ENCODE measurements around the gene VSTM4. TPM values are rescaled to one million over a fixed set of nuclear protein-coding genes. Genes with fewer than 3 reads are reported as not detected.

VSTM4 gene
- total RNA-seq, 6 experiments from 2014 or later: 0.05 to 0.24 (median 0.14) TPM; not detected in 1

DNA sequence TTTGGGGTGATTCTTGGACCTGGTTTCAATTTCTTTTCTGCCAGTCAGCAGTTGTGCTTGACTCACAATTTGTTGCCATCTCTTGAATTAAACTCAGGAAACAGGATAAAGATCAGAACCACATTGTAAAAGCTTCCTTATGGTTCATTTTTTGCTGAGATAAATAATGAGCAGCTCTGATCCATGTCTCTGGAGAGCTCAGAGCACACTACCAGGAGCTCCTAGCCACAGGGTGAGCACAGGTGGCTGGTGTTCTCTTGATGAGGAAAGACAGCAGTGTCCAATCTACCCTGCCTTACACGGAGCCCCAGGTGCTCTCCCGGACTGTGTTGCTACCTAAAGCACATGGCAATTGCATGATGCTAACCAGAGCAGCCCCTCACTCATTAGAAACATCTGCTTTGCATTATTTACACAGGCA is 35.7 kb upstream of the VSTM4 start:
- H3K4me1 Mint-ChIP-seq (ENCODE audit: low read depth): peaks cover 17% of the 10 kb centered on the region
- peaks cover 16% of the 10 kb centered on the region for H3K27me3 Mint-ChIP-seq (ENCODE audit: insufficient read depth)
- no peak for DNase-seq
- peaks cover 5% of the 10 kb centered on the region for H3K36me3 Mint-ChIP-seq (ENCODE audit: low read depth)
- H3K4me3 Mint-ChIP-seq: no peak overlapping the region
- peaks cover 11% of the 10 kb centered on the region for H3K9me3 Mint-ChIP-seq
- no peak for TF ChIP-seq CTCF (IDR thresholded peaks at IDR 0.05)
- no peak overlapping the region for H3K27ac Mint-ChIP-seq

DNA sequence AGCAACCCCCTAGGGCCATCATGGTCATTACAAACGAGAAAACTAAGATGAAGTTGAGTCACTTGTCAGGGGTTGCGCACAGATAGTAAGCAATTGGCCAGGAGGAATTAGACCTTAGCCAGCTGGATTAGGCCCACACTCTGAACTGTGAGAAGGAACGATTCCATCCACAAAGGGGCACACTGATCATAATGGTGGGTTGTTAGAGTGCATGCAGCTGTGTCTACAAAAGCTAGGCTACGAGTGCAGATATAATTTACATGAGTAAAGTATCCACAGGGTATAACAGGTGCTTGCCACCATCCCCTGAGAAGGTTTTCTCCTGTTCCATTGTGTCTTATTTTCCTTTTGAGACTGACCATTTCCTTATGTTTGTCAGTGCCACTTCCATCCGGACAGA is 35.1 kb upstream of the VSTM4 start:
- peaks cover 11% of the 10 kb centered on the region for H3K9me3 Mint-ChIP-seq
- DNase-seq: no peak
- H3K4me3 Mint-ChIP-seq: no peak overlapping the region
- peaks cover 17% of the 10 kb centered on the region for H3K4me1 Mint-ChIP-seq (ENCODE audit: low read depth)
- no peak overlapping the region for H3K27ac Mint-ChIP-seq
- H3K27me3 Mint-ChIP-seq (ENCODE audit: insufficient read depth): peaks cover 16% of the 10 kb centered on the region
- TF ChIP-seq CTCF (IDR thresholded peaks at IDR 0.05): no peak
- peaks cover 5% of the 10 kb centered on the region for H3K36me3 Mint-ChIP-seq (ENCODE audit: low read depth)

DNA sequence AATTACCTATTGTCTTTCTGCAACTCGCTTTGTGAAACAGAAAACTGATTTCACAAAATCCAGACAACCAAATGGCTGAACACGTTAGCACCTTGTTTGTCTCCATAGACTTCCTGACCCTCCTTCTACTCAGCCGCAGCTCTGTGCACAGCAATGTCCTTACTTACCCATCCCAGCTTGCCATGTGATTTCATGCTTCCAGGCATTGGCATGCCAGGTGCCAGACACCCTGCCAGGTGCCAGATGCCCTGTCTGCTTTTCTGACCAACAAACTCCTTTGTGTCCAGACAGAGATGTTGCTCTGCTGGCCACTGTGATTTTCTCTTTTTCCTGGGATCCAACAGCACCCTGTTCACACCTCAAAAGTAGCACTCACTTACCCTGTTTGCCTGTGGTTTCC is 34.6 kb upstream of the VSTM4 start:
- Mint-ChIP-seq H3K4me3 (no peak overlapping the region), H3K27me3 (ENCODE audit: insufficient read depth) (peaks cover 18% of the 10 kb centered on the region), H3K4me1 (ENCODE audit: low read depth) (peaks cover 17% of the 10 kb centered on the region), H3K36me3 (ENCODE audit: low read depth) (peaks cover 5% of the 10 kb centered on the region), H3K9me3 (peaks cover 11% of the 10 kb centered on the region), H3K27ac (no peak overlapping the region)
- no peak for TF ChIP-seq CTCF (IDR thresholded peaks at IDR 0.05)
- DNase-seq: no peak

GRCh38 chr10:49144058-49144720 is 28.9 kb upstream of the VSTM4 start:
- Mint-ChIP-seq H3K27me3 (ENCODE audit: insufficient read depth) (peaks cover 10% of the 10 kb centered on the region), H3K9me3 (peaks cover 11% of the 10 kb centered on the region), H3K36me3 (ENCODE audit: low read depth) (peaks cover 5% of the 10 kb centered on the region), H3K4me1 (ENCODE audit: low read depth) (peaks cover 25% of the 10 kb centered on the region), H3K27ac (no peak overlapping the region), H3K4me3 (no peak overlapping the region)
- no peak for TF ChIP-seq CTCF (IDR thresholded peaks at IDR 0.05)
- DNase-seq: no peak

GRCh38 chr10:49143249-49143648 is 27.9 kb upstream of the VSTM4 start:
- Mint-ChIP-seq H3K9me3 (peaks cover 7% of the 10 kb centered on the region), H3K27ac (no peak overlapping the region), H3K4me1 (ENCODE audit: low read depth) (peaks cover 34% of the 10 kb centered on the region), H3K27me3 (ENCODE audit: insufficient read depth) (peaks cover 6% of the 10 kb centered on the region), H3K36me3 (ENCODE audit: low read depth) (peaks cover 2% of the 10 kb centered on the region), H3K4me3 (no peak overlapping the region)
- no peak for DNase-seq
- TF ChIP-seq CTCF (IDR thresholded peaks at IDR 0.05): no peak
